SU-DHL-6 (cell line): Measurements from ENCODE around the gene SIX5.

Experiments used
- H2AFZ ChIP-seq: fragments of 200-600 bp; sonication (generic); 2 replicates; pipeline ENCODE4 v1.6.1; 2014; ENCODE audit warnings: low read depth, mild to moderate bottlenecking, moderate library complexity, mixed read lengths, antibody characterized with exemption, low read length; ENCODE audit not compliant: severe bottlenecking
- H3F3A ChIP-seq: fragments of 200-600 bp; shearing (Covaris generic); 2 replicates; pipeline ENCODE4 v1.6.0; 2016; ENCODE audit warnings: antibody characterized with exemption, mild to moderate bottlenecking; ENCODE audit not compliant: insufficient read depth
- H3K27ac ChIP-seq: fragments of 200-600 bp; sonication (generic); 2 replicates; pipeline ENCODE4 v1.5.1; 2016; ENCODE audit warnings: low read depth, mild to moderate bottlenecking, low read length, moderate library complexity, mixed read lengths
- H3K27me3 ChIP-seq: fragments of 200-600 bp; sonication (generic), shearing (Covaris generic); 2 replicates; pipeline ENCODE4 v1.6.0; 2014; ENCODE audit warnings: mild to moderate bottlenecking, low read length
- H3K36me3 ChIP-seq: fragments of 200-600 bp; sonication (generic); 2 replicates; pipeline ENCODE4 v1.6.1; 2014; ENCODE audit warnings: mild to moderate bottlenecking, low read length, mixed read lengths
- H3K4me2 ChIP-seq: fragments of 300-600, 200-600 bp; shearing (Covaris generic), sonication (generic); 2 replicates; pipeline ENCODE4 v1.6.0; 2014; ENCODE audit warnings: low read length, low read depth, mild to moderate bottlenecking; ENCODE audit not compliant: poor library complexity, severe bottlenecking
- H3K4me3 ChIP-seq: fragments of 200-600 bp; sonication (generic); 2 replicates; pipeline ENCODE4 v1.5.1; 2014; ENCODE audit warnings: antibody characterized with exemption, low read length, mild to moderate bottlenecking, mixed read lengths; ENCODE audit not compliant: insufficient read depth, poor library complexity, severe bottlenecking
- H3K79me2 ChIP-seq: fragments of 200-600 bp; sonication (generic); 2 replicates; pipeline ENCODE4 v1.6.1; 2014; ENCODE audit warnings: mild to moderate bottlenecking, low read length, moderate library complexity; ENCODE audit not compliant: insufficient read depth
- H3K9ac ChIP-seq: fragments of 200-600 bp; sonication (generic); 2 replicates; pipeline ENCODE4 v1.7.0; 2014; ENCODE audit warnings: mild to moderate bottlenecking, low read length
- H3K9me2 ChIP-seq: fragments of 200-600 bp; sonication (generic); replicated peaks from 2 replicates; pipeline ENCODE4 v1.6.1; 2014; ENCODE audit warnings: low read length; ENCODE audit not compliant: insufficient read depth
- H3K9me3 ChIP-seq: fragments of 200-600 bp; sonication (generic); 2 replicates; pipeline ENCODE4 v1.6.1; 2014; ENCODE audit warnings: low read length, mixed read lengths; ENCODE audit not compliant: insufficient read depth
- H4K20me1 ChIP-seq: fragments of 200-600 bp; sonication (generic); 2 replicates; pipeline ENCODE4 v1.6.1; 2014; ENCODE audit warnings: low read depth, mild to moderate bottlenecking, antibody characterized with exemption, low read length, moderate library complexity, mixed read lengths
- CTCF ChIP-seq: fragments of 200-600 bp; sonication (generic); IDR thresholded peaks from one replicate; pipeline ENCODE4 v1.5.1; 2017; ENCODE audit warnings: antibody characterized with exemption, mild to moderate bottlenecking, low read length, moderate library complexity; ENCODE audit not compliant: insufficient read depth, poor library complexity, severe bottlenecking
- EZH2phosphoT487 ChIP-seq: fragments of 200-600 bp; sonication (generic), shearing (Covaris generic); conservative IDR thresholded peaks from 2 replicates; pipeline ENCODE4 v1.6.1; 2018; ENCODE audit warnings: mild to moderate bottlenecking, antibody characterized with exemption, low read length, moderate library complexity, mixed read lengths

Gene SIX5

DNA sequence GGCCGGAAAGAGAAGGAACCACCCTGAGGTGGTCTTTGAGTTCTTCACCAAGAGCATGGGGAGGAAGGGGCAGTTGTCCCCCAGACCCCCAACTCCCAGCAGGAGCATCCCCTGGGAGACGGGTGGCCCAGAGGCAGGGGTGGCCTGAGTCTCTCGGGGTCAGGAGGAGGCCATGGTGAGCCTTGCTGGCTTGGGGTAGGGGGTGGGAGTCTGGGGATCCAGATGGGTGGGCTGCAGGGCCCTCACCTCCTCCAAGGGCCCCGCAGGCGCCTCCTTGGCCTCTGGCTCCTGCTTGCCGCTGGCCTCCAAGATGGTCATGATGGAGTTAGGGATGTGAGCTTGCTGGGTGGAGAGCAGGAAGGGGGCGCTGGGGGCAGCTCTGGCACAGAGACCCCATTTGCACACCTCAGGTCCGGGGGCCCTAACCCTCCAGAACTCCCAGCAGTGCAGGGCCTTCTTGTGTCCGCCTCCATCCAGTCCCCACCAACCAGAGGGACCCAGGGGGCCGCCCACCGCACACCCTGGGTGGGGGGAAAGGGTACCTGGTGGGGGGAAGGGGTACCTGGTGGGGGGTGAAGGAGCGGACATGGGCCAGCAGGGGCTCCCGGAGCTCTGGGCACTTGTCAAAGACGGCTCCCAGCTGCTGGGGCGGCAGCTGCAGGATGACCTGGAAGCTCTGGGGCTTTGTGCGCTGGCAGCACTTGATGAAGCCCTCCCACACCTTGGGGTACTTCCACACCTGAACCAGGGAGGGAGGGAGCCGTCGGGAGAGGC lies 47.4 kb upstream of the SIX5 start:
- Histone ChIP-seq H3K9me3 (no peaks in the 10 kb centered on the region), H3K9ac (no peak overlapping the region), H3K9me2 (no peaks in the 10 kb centered on the region), H3F3A (peaks cover 3% of the 10 kb centered on the region; the same call in 1 of the 2 replicates), H3K79me2 (no peaks in the 10 kb centered on the region), H3K36me3 (no peaks in the 10 kb centered on the region), H2AFZ (no peak overlapping the region), H3K27me3 (no peaks in the 10 kb centered on the region), H3K4me2 (no peak overlapping the region), H3K4me3 (no peak overlapping the region), H4K20me1 (no peaks in the 10 kb centered on the region), H3K27ac (no peak overlapping the region)
- no peak for TF ChIP-seq CTCF
- no peak for TF ChIP-seq EZH2phosphoT487

DNA sequence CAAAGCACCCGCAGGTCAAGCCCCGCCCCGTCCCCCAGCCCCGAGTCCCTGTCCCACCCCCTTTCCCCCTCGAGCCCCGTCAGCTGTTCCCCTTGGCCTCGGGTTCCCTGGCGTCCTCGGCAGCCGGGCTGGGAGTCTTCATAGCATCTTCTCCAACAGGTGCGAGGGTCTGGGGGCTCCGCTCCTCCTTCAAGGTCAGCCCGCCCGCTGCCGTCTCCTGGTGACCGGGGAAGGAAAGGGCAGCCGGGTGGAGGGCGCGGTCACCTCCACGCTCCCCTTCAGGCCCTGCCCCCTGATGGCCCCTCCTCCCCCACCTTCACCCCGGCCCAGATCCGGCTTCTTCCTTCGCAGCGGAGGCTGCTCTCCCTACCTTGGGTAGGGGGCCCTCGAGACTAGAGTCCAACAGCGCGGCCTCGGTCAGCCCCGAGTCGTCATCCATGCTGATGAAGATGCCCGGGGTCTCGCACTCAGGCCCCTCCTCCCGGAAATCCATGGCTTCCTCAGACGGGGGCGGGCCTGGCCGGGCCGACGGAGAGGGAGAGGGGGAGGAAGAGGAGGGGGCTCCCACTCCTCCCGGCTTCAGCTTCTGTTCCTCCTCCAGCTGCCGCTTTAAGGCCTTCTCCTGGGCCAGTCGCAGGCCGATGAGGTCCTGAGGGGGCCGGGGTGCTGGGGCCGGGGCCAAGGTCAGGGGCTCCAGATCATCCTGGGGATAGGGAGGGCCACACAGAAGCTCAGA lies 46.6 kb upstream of the SIX5 start:
- no peak for TF ChIP-seq CTCF
- no peak for TF ChIP-seq EZH2phosphoT487
- H3K4me2 ChIP-seq: no peak overlapping the region
- no peaks in the 10 kb centered on the region for H3K9me3 ChIP-seq
- no peaks in the 10 kb centered on the region for H3K79me2 ChIP-seq
- H3K27me3 ChIP-seq: no peaks in the 10 kb centered on the region
- peaks cover 3% of the 10 kb centered on the region; the same call in 1 of the 2 replicates for H3F3A ChIP-seq
- no peaks in the 10 kb centered on the region for H4K20me1 ChIP-seq
- no peak overlapping the region for H3K9ac ChIP-seq
- no peak overlapping the region for H3K4me3 ChIP-seq
- H3K27ac ChIP-seq: no peak overlapping the region
- no peaks in the 10 kb centered on the region for H3K9me2 ChIP-seq
- no peaks in the 10 kb centered on the region for H3K36me3 ChIP-seq
- no peak overlapping the region for H2AFZ ChIP-seq

- H3K4me3 ChIP-seq: no peak within 1 kb of the TSS
- H3F3A ChIP-seq: peaks cover 3% of the 10 kb centered on the region; the same call in 1 of the 2 replicates
- H4K20me1 ChIP-seq: no peaks in the 10 kb centered on the region
- H2AFZ ChIP-seq: no peak within 1 kb of the TSS
- H3K4me2 ChIP-seq: no peak within 1 kb of the TSS
- no peaks in the 10 kb centered on the region for H3K36me3 ChIP-seq
- H3K9ac ChIP-seq: no peak within 1 kb of the TSS
- no peaks in the 10 kb centered on the region for H3K9me3 ChIP-seq
- no peaks in the 10 kb centered on the region for H3K9me2 ChIP-seq
- no peaks in the 10 kb centered on the region for H3K27me3 ChIP-seq
- no peak within 1 kb of the TSS for H3K27ac ChIP-seq
- TF ChIP-seq CTCF: no peak
- no peak for TF ChIP-seq EZH2phosphoT487
- no peaks in the 10 kb centered on the region for H3K79me2 ChIP-seq
Measured at GRCh38 chr19:45814851-45815480, 45.9 kb upstream of the SIX5 start, which contains the start of gene RSPH6A. Gene RSPH6A (minus strand): TSS chr19:45815308. CDS start chr19:45815176, 132 bp downstream.
